ENCODE measurements around the gene HMGA1.

Gene HMGA1

DNA sequence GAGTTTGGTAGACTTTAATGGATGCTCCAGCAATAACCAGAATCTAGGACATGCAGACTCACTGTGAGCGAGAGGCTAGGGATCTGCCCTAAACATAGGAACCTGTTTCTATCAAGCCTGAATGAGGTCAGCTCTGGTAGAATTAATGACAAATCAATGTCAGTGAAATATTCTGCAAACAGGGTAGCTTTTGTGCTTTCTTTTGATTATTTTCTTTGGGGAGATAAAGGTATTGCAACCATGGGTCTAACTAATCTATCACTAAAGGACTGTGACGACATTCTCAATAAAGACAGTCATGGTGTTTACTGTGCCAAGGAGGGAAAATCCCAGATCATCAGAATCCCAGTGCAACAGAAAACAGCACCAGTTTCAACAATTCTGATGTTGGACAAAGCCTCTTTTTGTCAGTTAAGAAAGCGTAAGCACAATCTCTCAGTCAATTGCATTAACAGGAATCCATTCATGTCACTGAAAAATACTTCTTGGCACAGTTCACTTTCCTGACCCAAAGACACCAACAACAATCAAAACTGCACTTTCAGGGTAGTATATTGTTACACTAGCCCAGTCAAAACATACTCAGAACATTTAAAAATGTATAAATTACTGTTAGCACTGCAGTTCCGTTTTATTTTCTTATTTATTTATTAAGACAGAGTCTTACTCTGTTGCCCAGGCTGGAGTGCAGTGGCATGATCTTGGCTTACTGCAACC is 48.9 kb downstream of the HMGA1 start:
- DNase-seq (ENCODE audit: low read depth in 2 of 3, low spot score in 2 of 3), result no peak

DNA sequence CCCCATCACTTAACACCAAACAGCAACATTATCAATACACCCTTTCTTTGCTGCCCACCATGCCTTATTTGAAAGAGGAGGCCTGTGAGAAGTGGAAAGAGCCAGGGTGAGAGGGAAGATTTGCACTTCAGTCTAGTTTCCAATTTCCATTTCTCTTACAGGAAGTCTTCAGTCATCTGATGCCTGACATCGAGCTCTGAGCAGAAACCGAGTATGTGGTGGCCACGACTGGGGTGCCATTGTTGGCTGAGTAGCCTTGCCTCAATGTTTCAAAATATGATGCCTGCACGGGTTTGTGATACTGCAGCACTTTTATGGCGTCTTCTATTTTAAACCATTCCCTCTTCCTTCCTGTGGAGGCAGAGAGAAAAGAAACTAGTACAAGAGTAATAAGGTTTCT is 51.9 kb downstream of the HMGA1 start:
- no peak for DNase-seq (ENCODE audit: low read depth in 2 of 3, low spot score in 2 of 3)

DNA sequence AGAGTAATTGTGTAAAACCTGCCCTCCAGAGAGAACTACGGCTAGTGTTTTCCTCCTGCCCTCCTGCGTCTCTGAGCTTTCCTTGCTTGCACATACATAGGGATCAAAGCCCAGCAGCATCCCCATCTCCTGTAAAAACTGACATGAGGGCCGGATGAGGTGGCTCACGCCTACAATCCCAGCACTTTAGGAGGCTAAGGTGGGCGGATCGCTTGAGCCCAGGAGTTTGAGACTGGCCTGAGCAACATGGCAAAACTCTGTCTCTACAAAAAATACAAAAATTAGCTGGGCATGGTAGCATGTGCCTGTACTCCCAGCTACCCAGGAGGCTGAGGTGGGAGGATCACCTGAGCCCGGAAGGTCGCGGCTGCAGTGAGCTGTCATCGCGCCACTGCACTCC is 52.5 kb downstream of the HMGA1 start:
- no peak for DNase-seq (ENCODE audit: low read depth in 2 of 3, low spot score in 2 of 3)

DNA sequence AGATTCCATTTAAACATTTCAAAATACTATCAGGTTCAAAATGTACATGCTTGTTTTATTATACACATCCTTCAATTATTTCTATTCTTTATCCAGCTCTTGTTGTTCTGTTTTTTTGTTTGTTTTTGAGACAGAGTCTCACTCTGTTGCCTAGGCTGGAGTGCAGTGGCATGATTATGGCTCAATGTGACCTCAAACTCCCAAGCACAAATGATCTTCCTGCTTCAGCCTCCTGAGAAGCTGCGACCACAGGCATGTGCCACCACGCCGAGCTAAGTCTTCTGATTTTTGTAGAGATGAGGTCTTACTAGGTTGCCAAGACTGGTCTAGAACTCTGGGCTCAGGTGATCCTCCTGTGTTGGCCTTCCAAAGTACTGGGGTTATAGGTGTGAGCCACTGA is 56.3 kb downstream of the HMGA1 start:
- DNase-seq (ENCODE audit: low read depth in 2 of 3, low spot score in 2 of 3), result no peak

DNA sequence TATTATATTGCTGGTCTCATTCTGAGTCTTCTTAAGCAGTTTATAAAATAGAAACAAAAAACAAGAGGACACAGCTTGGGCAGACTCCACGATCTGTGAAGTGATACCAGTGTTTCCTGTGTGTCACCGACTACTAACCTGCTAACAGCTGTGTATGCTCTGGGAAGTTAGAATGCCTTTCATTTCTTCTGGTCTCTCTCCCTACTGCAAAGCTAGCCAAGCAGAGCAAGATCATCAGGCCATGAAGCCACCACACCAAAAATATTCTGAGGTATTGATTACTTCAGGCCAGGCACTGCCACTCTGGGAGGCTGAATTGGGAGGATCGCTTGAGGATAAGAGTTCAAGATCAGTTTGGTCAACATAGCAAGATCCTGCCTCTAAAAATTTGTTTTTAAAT is 59.0 kb downstream of the HMGA1 start:
- DNase-seq (ENCODE audit: low read depth in 2 of 3, low spot score in 2 of 3), result no peak

All from activated CD8-positive, alpha-beta memory T cell treated with anti-CD3 and anti-CD28 coated beads for 48 hours (primary cell).